ENCODE data around the gene WDR1. TPM values are rescaled to one million over a fixed set of nuclear protein-coding genes. Genes with fewer than 3 reads are reported as not detected.

The WDR1 gene
- total RNA-seq, 1 experiment from 2014 or later, result 367 TPM

- Histone ChIP-seq H3K18ac (ENCODE audit: insufficient read length, low read depth, low read length) (no peak overlapping the region), H4K5ac (ENCODE audit: insufficient read length, low read depth, low read length) (no peak overlapping the region), H4K20me1 (ENCODE audit: control insufficient read depth, insufficient read depth, insufficient read length) (no peaks in the 10 kb centered on the region), H3K56ac (ENCODE audit: insufficient read length, low read depth, low read length) (no peak overlapping the region), H3K27me3 (ENCODE audit: insufficient read depth, low read length) (no peaks in the 10 kb centered on the region), H3K4me1 (ENCODE audit: insufficient read depth, low read length) (no peaks in the 10 kb centered on the region), H3K14ac (ENCODE audit: insufficient read depth, low read length) (no peak overlapping the region), H2BK120ac (ENCODE audit: low read depth, low read length, poor library complexity, severe bottlenecking) (no peak overlapping the region), H3K79me2 (ENCODE audit: insufficient read depth, low read length) (no peaks in the 10 kb centered on the region), H3K4ac (ENCODE audit: low read depth, low read length) (no peak overlapping the region), H4K8ac (replicated peaks; ENCODE audit: insufficient read length, low read depth, low read length) (no peak overlapping the region), H3K23me2 (ENCODE audit: insufficient read length, low read depth, low read length, poor library complexity, severe bottlenecking) (no peaks in the 10 kb centered on the region), H2AK5ac (ENCODE audit: insufficient read length, low read length) (no peak overlapping the region), H4K91ac (ENCODE audit: insufficient read length, low read depth, low read length) (no peak overlapping the region), H2BK12ac (ENCODE audit: insufficient read length, low read depth, low read length) (no peak overlapping the region), H3K79me1 (ENCODE audit: insufficient read depth, low read depth, low read length, poor library complexity, severe bottlenecking) (no peaks in the 10 kb centered on the region), H3K9ac (ENCODE audit: extremely low read depth, insufficient read length, low read length) (no peak overlapping the region), H3K27ac (ENCODE audit: insufficient read length, low read depth, low read length) (no peak overlapping the region), H2BK5ac (ENCODE audit: insufficient read length, low read length) (no peak overlapping the region), H2AFZ (ENCODE audit: low read length) (no peak overlapping the region), H2BK20ac (ENCODE audit: low read depth, low read length, poor library complexity, severe bottlenecking) (no peak overlapping the region), H3K9me3 (ENCODE audit: control insufficient read depth, low read depth, low read length) (no peaks in the 10 kb centered on the region), H3T11ph (ENCODE audit: low read length) (no peak overlapping the region), H3K23ac (ENCODE audit: insufficient read length, low read depth, low read length) (no peak overlapping the region), H2BK15ac (ENCODE audit: low read depth, low read length) (no peak overlapping the region), H3K4me2 (ENCODE audit: insufficient read depth, insufficient read length, low read length) (no peak overlapping the region)
- DNase-seq, result no peak
- no peak for TF ChIP-seq CTCF (conservative IDR thresholded peaks at IDR 0.05)
- no peaks in the 10 kb centered on the region for H3K36me3 Mint-ChIP-seq (ENCODE audit: insufficient read depth in 1 of 3, low read depth in 3 of 3)
- H3K4me3 Mint-ChIP-seq, result no peak overlapping the region
- H3K4me1 Mint-ChIP-seq, result peaks cover 3 to 10% of the 10 kb centered on the region in 2 experiments; a peak in 2 of 4 replicates
- peaks cover 25% of the 10 kb centered on the region for H3K27me3 Mint-ChIP-seq (ENCODE audit: low read depth)
- no CpG with 5 or more reads among the region's 10 CpGs for WGBS (ENCODE audit: extremely low coverage, insufficient read length, low lambda C conversion rate)
- H3K9me3 Mint-ChIP-seq, result peaks cover 0 to 12% of the 10 kb centered on the region in 2 experiments; a peak in 3 of 5 replicates
- H3K27ac Mint-ChIP-seq, result no peak overlapping the region
Measured at GRCh38 chr4:10131202-10131601, 14.6 kb upstream of the WDR1 start.

Measured in H9 (cell line).